K562 (cell line): ENCODE results near the gene GRK4. TPM values are rescaled to one million over a fixed set of nuclear protein-coding genes. Genes with fewer than 3 reads are reported as not detected.

Experiments
- ATAC-seq: fragments of 200-7000 bp; cut with Tn5 transposase; 3 replicates; pipeline ENCODE4 v1.9.1; 2020; ENCODE audit warnings: moderate library complexity
- BruUV-seq: library from RNA; stranded (reverse); fragments of 400-500 nt; replicated peaks from 2 replicates; lab custom pipeline; 2021; lab: Mats Ljungman, UMichigan
- CTCF ChIA-PET: fragments of 300-600 bp; formaldehyde crosslinking; extraction: SDS; loops from one replicate; lab custom pipeline; 2021; ENCODE audit warnings: low intra/inter-chr PET ratio; lab: Yijun Ruan, JAX
- POLR2A ChIA-PET: fragments of 300-600, 350-650 bp; sonication (Branson Sonifier 250); formaldehyde crosslinking; extraction: SDS; loops from one replicate; lab custom pipeline; 2021; ENCODE audit warnings: antibody characterized with exemption, inconsistent platforms; lab: Yijun Ruan, JAX
- DNase-seq, 4 experiments: peaks; one replicate each; pipeline versions ENCODE4 v3.0.0 to v3.0.0-alpha.2; 2011 to 2018; ENCODE audit warnings: low spot score in 3 of 4, mixed read lengths in 3 of 4; ENCODE audit errors: extremely low read depth in 1 of 4
- FAIRE-seq: peaks from 2 replicates; lab custom pipeline; 2011; peaks lifted over from hg19 to GRCh38; lab: Jason Lieb, UNC
- H2AFZ ChIP-seq: 2 replicates; pipeline ENCODE4 v1.6.0; 2011; ENCODE audit warnings: low read depth, low read length, control low read depth, inconsistent platforms
- H3K27ac ChIP-seq: fragments of 200-600 bp; 3 replicates; pipeline ENCODE4 v1.8.0; 2011; ENCODE audit warnings: low read depth, mild to moderate bottlenecking, control low read depth, inconsistent platforms, low read length, moderate library complexity, mixed read lengths; ENCODE audit errors: extremely low read depth
- H3K27me3 ChIP-seq, 2 experiments: fragments of 300-600 bp in 1 of 2; 2 replicates in 1 of 2; 3 replicates in 1 of 2; pipeline versions ENCODE4 v1.6.0 to v1.8.0; 2011; ENCODE audit warnings: inconsistent platforms in 2 of 2, low read length in 2 of 2, mild to moderate bottlenecking in 1 of 2, mixed read lengths in 1 of 2, moderate library complexity in 1 of 2; ENCODE audit not compliant: control insufficient read depth in 2 of 2, insufficient read depth in 2 of 2
- H3K36me3 ChIP-seq: fragments of 300-600 bp; 3 replicates; pipeline ENCODE4 v1.8.0; 2011; ENCODE audit warnings: mild to moderate bottlenecking, low read length, inconsistent platforms; ENCODE audit not compliant: control insufficient read depth, insufficient read depth
- H3K4me1 ChIP-seq, 2 experiments: fragments of 200-600 bp in 1 of 2; replicated peaks in 1 of 2; 2 replicates in 1 of 2; 3 replicates in 1 of 2; pipeline versions ENCODE4 v1.5.1 to v1.8.0; 2011; ENCODE audit warnings: inconsistent platforms in 2 of 2, low read length in 2 of 2, mild to moderate bottlenecking in 1 of 2, mixed read lengths in 1 of 2, moderate library complexity in 1 of 2; ENCODE audit not compliant: control insufficient read depth in 2 of 2, insufficient read depth in 2 of 2
- H3K4me2 ChIP-seq: 2 replicates; pipeline ENCODE4 v1.6.1; 2011; ENCODE audit warnings: low read length, control low read depth, inconsistent platforms, mixed read lengths; ENCODE audit not compliant: insufficient read depth
- H3K4me3 ChIP-seq: fragments of 200-600 bp; sonication (generic), shearing (Covaris generic); 2 replicates; pipeline ENCODE4 v1.5.1; 2016; ENCODE audit warnings: control low read depth, inconsistent platforms
- H3K79me2 ChIP-seq: fragments of 200-600 bp; 3 replicates; pipeline ENCODE4 v1.8.0; 2011; ENCODE audit warnings: low read length, inconsistent platforms; ENCODE audit not compliant: control insufficient read depth, insufficient read depth
- H3K9ac ChIP-seq, 2 experiments: 2 replicates each; pipeline versions ENCODE4 v1.6.0 to v1.6.1; 2011; ENCODE audit warnings: low read depth in 2 of 2, low read length in 2 of 2, control low read depth in 1 of 2, inconsistent platforms in 1 of 2, mild to moderate bottlenecking in 1 of 2, mixed read lengths in 1 of 2; ENCODE audit not compliant: insufficient read depth in 1 of 2
- H3K9me1 ChIP-seq: one replicate; pipeline ENCODE4 v1.6.0; 2011; ENCODE audit warnings: inconsistent platforms, mild to moderate bottlenecking, low read length, moderate library complexity; ENCODE audit not compliant: control insufficient read depth, insufficient read depth
- H3K9me3 ChIP-seq: replicated peaks from 2 replicates; pipeline ENCODE4 v1.5.1; 2011; ENCODE audit warnings: low read depth, low read length, inconsistent platforms; ENCODE audit not compliant: control insufficient read depth, insufficient read depth
- H4K20me1 ChIP-seq: replicated peaks from 2 replicates; pipeline ENCODE4 v1.6.1; 2011; ENCODE audit warnings: low read length, inconsistent platforms, mixed read lengths; ENCODE audit not compliant: control insufficient read depth, insufficient read depth
- ARHGAP35 ChIP-seq: fragments of 450-650 bp; IDR thresholded peaks from 2 replicates; pipeline ENCODE4 v1.6.1; 2018; ENCODE audit not compliant: partially characterized antibody
- CBX3 ChIP-seq, 2 experiments: IDR thresholded peaks; 1 replicate in 1 of 2; 2 replicates in 1 of 2; pipeline ENCODE4 v1.6.1; 2012; ENCODE audit warnings: inconsistent platforms in 2 of 2, low read length in 2 of 2, borderline replicate concordance in 1 of 2, control low read depth in 1 of 2
- ETV5 ChIP-seq: sonication (generic); formaldehyde crosslinking; IDR thresholded peaks from 2 replicates; pipeline ENCODE4 v1.4.0; 2020; ENCODE audit warnings: low read depth, mild to moderate bottlenecking, missing genetic modification reagents
- FOSL1 ChIP-seq: fragments of 200-800 bp; sonication (Bioruptor generic); conservative IDR thresholded peaks from 2 replicates; pipeline ENCODE4 v1.6.1; 2016; ENCODE audit warnings: missing genetic modification characterization, missing compliant biosample characterization
- KDM1A ChIP-seq, 2 experiments: fragments of 450-650 bp; IDR thresholded peaks; 2 replicates each; pipeline ENCODE4 v1.6.1; 2016; ENCODE audit warnings: mild to moderate bottlenecking in 2 of 2
- NCOA1 ChIP-seq: fragments of 450-650 bp; IDR thresholded peaks from 2 replicates; pipeline ENCODE4 v1.6.1; 2016; ENCODE audit warnings: low read depth
- NR3C1 ChIP-seq: sonication (generic); formaldehyde crosslinking; IDR thresholded peaks from 2 replicates; pipeline ENCODE4 v1.8.1; 2022; ENCODE audit warnings: missing genetic modification reagents
- PCBP1 ChIP-seq: fragments of 200-400 bp; formaldehyde crosslinking; IDR thresholded peaks from 2 replicates; pipeline ENCODE4 v1.6.1; 2018; ENCODE audit warnings: mild to moderate bottlenecking, low read depth, low read length; ENCODE audit not compliant: poor library complexity, severe bottlenecking
- PHTF2 ChIP-seq: fragments of 250-450 bp; sonication (Bioruptor Pico); IDR thresholded peaks from 2 replicates; pipeline ENCODE4 v1.5.0; 2021; ENCODE audit warnings: mild to moderate bottlenecking
- SMARCA5 ChIP-seq: fragments of 450-650 bp; IDR thresholded peaks from 2 replicates; pipeline ENCODE4 v1.6.1; 2016
- STAG1 ChIP-seq: sonication (generic); formaldehyde crosslinking; IDR thresholded peaks from 2 replicates; pipeline ENCODE4 v1.5.0; 2020; ENCODE audit warnings: missing genetic modification reagents, borderline replicate concordance
- ZNF3 ChIP-seq: fragments of 250-450 bp; sonication (Bioruptor Pico); IDR thresholded peaks from 2 replicates; pipeline ENCODE4 v1.5.0; 2021; ENCODE audit warnings: mild to moderate bottlenecking, moderate library complexity
- whole genome bisulfite sequencing: fragments of 100-300 bp; shearing (Covaris generic); methylation state at CpG from one replicate; pipeline ENCODE4 v1.1.6; 2016; ENCODE audit warnings: low coverage, mixed read lengths; ENCODE audit not compliant: insufficient coverage; ENCODE audit errors: missing lambda C conversion rate; 5-methylcytosine and 5-hydroxymethylcytosine counted together
- in situ Hi-C: fragments of 300-500 bp; cut with MboI; formaldehyde crosslinking; loops from 4 replicates; pipeline ENCODE4 v1.15.0; 2018; ENCODE audit warnings: inconsistent platforms, mixed read lengths
- intact Hi-C: fragments of 100-400 bp; cut with micrococcal nuclease; formaldehyde crosslinking; loops from 2 replicates; pipeline ENCODE4 v1.14.2; 2022
- polyA plus RNA-seq, 8 experiments: library from polyadenylated mRNA; depleted of rRNA in 4 of 8; stranded (reverse) in 5 of 8; unstranded in 3 of 8; fragments of >200 nt; fragmentation: Nextera tagmentation in 2 of 8; fragmentation: Illumina TruSeq in 1 of 8; extraction: Ambion mirVana in 2 of 8; extraction: Trizol in 1 of 8; gene quantifications; 2 replicates each; pipeline versions ENCODE4 v1.2.1 to v1.2.3, GENCODE V29; 2011 to 2014; ENCODE audit warnings: inconsistent platforms in 1 of 8, missing spikeins in 1 of 8
- total RNA-seq, 7 experiments: library from RNA; depleted of rRNA in 6 of 7; stranded (reverse); fragments of >200 nt in 6 of 7; fragmentation: Illumina TruSeq in 2 of 7; extraction: Trizol in 2 of 7; gene quantifications; 2 replicates each; pipeline versions ENCODE4 v1.2.1 to v1.2.3, GENCODE V29; 2011 to 2021; ENCODE audit warnings: low replicate concordance in 1 of 7
- TF ChIP-seq, protein P1 (sequence below): IDR thresholded peaks from 2 replicates; pipeline ENCODE4 v1.6.1; 2011; ENCODE audit not compliant: insufficient read length; ENCODE audit errors: extremely low read depth
- TF ChIP-seq, protein P2 (sequence below): fragments of 450-650 bp; IDR thresholded peaks from 2 replicates; pipeline ENCODE4 v1.6.1; 2016; ENCODE audit warnings: low read depth, mild to moderate bottlenecking, moderate library complexity

Gene GRK4
- total and polyA plus RNA-seq, 9 of the 15 experiments (the other 6 are each of a cell fraction or from before 2014, with no cell fraction given), result 1.1 to 4.8 (median 2.6) TPM

DNA sequence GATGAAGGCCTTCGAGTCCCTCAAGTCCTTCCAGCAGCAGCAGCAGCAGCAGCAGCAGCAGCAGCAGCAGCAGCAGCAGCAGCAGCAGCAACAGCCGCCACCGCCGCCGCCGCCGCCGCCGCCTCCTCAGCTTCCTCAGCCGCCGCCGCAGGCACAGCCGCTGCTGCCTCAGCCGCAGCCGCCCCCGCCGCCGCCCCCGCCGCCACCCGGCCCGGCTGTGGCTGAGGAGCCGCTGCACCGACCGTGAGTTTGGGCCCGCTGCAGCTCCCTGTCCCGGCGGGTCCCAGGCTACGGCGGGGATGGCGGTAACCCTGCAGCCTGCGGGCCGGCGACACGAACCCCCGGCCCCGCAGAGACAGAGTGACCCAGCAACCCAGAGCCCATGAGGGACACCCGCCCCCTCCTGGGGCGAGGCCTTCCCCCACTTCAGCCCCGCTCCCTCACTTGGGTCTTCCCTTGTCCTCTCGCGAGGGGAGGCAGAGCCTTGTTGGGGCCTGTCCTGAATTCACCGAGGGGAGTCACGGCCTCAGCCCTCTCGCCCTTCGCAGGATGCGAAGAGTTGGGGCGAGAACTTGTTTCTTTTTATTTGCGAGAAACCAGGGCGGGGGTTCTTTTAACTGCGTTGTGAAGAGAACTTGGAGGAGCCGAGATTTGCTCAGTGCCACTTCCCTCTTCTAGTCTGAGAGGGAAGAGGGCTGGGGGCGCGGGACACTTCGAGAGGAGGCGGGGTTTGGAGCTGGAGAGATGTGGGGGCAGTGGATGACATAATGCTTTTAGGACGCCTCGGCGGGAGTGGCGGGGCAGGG is 111.7 kb downstream of the GRK4 start (continued):
- TF ChIP-seq, protein P1, sequence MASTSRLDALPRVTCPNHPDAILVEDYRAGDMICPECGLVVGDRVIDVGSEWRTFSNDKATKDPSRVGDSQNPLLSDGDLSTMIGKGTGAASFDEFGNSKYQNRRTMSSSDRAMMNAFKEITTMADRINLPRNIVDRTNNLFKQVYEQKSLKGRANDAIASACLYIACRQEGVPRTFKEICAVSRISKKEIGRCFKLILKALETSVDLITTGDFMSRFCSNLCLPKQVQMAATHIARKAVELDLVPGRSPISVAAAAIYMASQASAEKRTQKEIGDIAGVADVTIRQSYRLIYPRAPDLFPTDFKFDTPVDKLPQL, result no peak
- 0 out of 4 replicates have a peak, but pooled peaks of 1 of the 2 experiments have one; percentile 31 for TF ChIP-seq KDM1A (IDR thresholded peaks at IDR 0.05)
- no peak for TF ChIP-seq CBX3 (IDR thresholded peaks at IDR 0.05; ENCODE audit: borderline replicate concordance in 1 of 2, low read length in 2 of 2)
- TF ChIP-seq ETV5 (CRISPR knock-in tag), result 0 out of 2 replicates have a peak, but pooled peaks have one; percentile 31
- TF ChIP-seq FOSL1 (tag), result no peak
- TF ChIP-seq STAG1, result no peak; the same call in 1 of the 2 replicates
- TF ChIP-seq NR3C1, result no peak
- TF ChIP-seq ZNF3 (CRISPR knock-in tag), result no peak
- no peak for TF ChIP-seq NCOA1
- TF ChIP-seq, all 486 proteins: peak for 30

DNA sequence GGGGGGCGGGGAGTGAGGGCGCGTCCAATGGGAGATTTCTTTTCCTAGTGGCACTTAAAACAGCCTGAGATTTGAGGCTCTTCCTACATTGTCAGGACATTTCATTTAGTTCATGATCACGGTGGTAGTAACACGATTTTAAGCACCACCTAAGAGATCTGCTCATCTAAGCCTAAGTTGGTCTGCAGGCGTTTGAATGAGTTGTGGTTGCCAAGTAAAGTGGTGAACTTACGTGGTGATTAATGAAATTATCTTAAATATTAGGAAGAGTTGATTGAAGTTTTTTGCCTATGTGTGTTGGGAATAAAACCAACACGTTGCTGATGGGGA is 112.2 kb downstream of the GRK4 start:
- 0 out of 5 replicates have a peak, but pooled peaks cover 0 to 6% of the 10 kb centered on the region in 2 experiments for H3K27me3 ChIP-seq
- peak overlapping the region; percentile 72 for H3K4me3 ChIP-seq
- no peaks in the 10 kb centered on the region for H3K9me1 ChIP-seq
- ATAC-seq (no peak), DNase-seq (peak in 1 of 4 experiments; percentile 63), FAIRE-seq (peak; percentile 29)
- H3K9me3 ChIP-seq, result no peaks in the 10 kb centered on the region
- H3K4me2 ChIP-seq, result peak overlapping the region; percentile 85
- no peaks in the 10 kb centered on the region for H3K36me3 ChIP-seq
- ChIA-PET CTCF (no interaction called here), POLR2A (no interaction called here)
- no peak overlapping the region for H2AFZ ChIP-seq
- peaks cover 19% of the 10 kb centered on the region for H4K20me1 ChIP-seq
- in situ Hi-C loops (no loop called here), intact Hi-C loops (no loop called here)
- peak overlapping the region in 1 of 2 experiments; percentile 51; a peak in 2 of 4 replicates for H3K9ac ChIP-seq
- WGBS, result 5% methylated on average over 8 of the region's 8 CpGs
- BruUV-seq, result no TSS peak
- peak overlapping the region; percentile 49; the same call in 2 of the 3 replicates for H3K27ac ChIP-seq
- TF ChIP-seq, protein P2, sequence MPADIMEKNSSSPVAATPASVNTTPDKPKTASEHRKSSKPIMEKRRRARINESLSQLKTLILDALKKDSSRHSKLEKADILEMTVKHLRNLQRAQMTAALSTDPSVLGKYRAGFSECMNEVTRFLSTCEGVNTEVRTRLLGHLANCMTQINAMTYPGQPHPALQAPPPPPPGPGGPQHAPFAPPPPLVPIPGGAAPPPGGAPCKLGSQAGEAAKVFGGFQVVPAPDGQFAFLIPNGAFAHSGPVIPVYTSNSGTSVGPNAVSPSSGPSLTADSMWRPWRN, result no peak
- no peak for TF ChIP-seq SMARCA5
- no peak for TF ChIP-seq ARHGAP35
- no peak for TF ChIP-seq PCBP1
- no peak for TF ChIP-seq PHTF2 (CRISPR knock-in tag)
- peaks cover 19 to 27% of the 10 kb centered on the region in 2 experiments for H3K4me1 ChIP-seq
- peaks cover 32% of the 10 kb centered on the region for H3K79me2 ChIP-seq
